Neural cell (in vitro differentiated cells): Measurements from ENCODE around the gene STRADA. TPM values are rescaled to one million over a fixed set of nuclear protein-coding genes. Genes with fewer than 3 reads are reported as not detected.

Experiments
- H2AFZ ChIP-seq: fragments of 200-600, 300-800 bp; sonication (generic), shearing (Covaris generic); 2 replicates; pipeline ENCODE4 v1.6.0; 2014; ENCODE audit warnings: low read depth, mild to moderate bottlenecking, antibody characterized with exemption, low read length, moderate library complexity
- H3F3A ChIP-seq: fragments of 200-600 bp; shearing (Covaris generic); 2 replicates; pipeline ENCODE4 v1.6.1; 2016; ENCODE audit warnings: mild to moderate bottlenecking, moderate library complexity, mixed read lengths, antibody characterized with exemption, low read length; ENCODE audit not compliant: insufficient read depth, poor library complexity, severe bottlenecking
- H3K27ac ChIP-seq: fragments of 200-600, 300-800 bp; sonication (generic), shearing (Covaris generic); 2 replicates; pipeline ENCODE4 v1.5.1; 2014; ENCODE audit warnings: mild to moderate bottlenecking, low read length, moderate library complexity
- H3K27me3 ChIP-seq: fragments of 300-800, 200-600 bp; sonication (generic), shearing (Covaris generic); 2 replicates; pipeline ENCODE4 v1.6.0; 2014; ENCODE audit warnings: mild to moderate bottlenecking, low read depth, low read length, moderate library complexity; ENCODE audit not compliant: insufficient read depth
- H3K36me3 ChIP-seq: fragments of 300-800, 200-600 bp; sonication (generic), shearing (Covaris generic); 2 replicates; pipeline ENCODE4 v1.5.1; 2014; ENCODE audit warnings: mild to moderate bottlenecking, antibody characterized with exemption, low read length, moderate library complexity; ENCODE audit not compliant: insufficient read depth
- H3K4me2 ChIP-seq: fragments of 300-800, 200-600 bp; sonication (generic), shearing (Covaris generic); 2 replicates; pipeline ENCODE4 v1.6.0; 2014; ENCODE audit warnings: mild to moderate bottlenecking, low read length
- H3K4me3 ChIP-seq: fragments of 300-800, 200-600 bp; sonication (generic), shearing (Covaris generic); 2 replicates; pipeline ENCODE4 v1.5.1; 2014; ENCODE audit warnings: mild to moderate bottlenecking, low read length, moderate library complexity
- H3K79me2 ChIP-seq: fragments of 200-600 bp; shearing (Covaris generic); replicated peaks from 2 replicates; pipeline ENCODE4 v1.6.0; 2014; ENCODE audit warnings: mild to moderate bottlenecking, low read length, moderate library complexity; ENCODE audit not compliant: insufficient read depth
- H3K9ac ChIP-seq: fragments of 300-800, 200-600 bp; sonication (generic), shearing (Covaris generic); 2 replicates; pipeline ENCODE4 v1.6.1; 2016; ENCODE audit warnings: mild to moderate bottlenecking, low read length, mixed read lengths
- H3K9me2 ChIP-seq: fragments of 200-600 bp; shearing (Covaris generic); 2 replicates; pipeline ENCODE4 v1.6.1; 2016; ENCODE audit warnings: mild to moderate bottlenecking, low read length, mixed read lengths; ENCODE audit not compliant: insufficient read depth
- H3K9me3 ChIP-seq: fragments of 200-600, 300-800 bp; sonication (generic), shearing (Covaris generic); 2 replicates; pipeline ENCODE4 v1.6.1; 2016; ENCODE audit warnings: mild to moderate bottlenecking, mixed run types, low read length, moderate library complexity, mixed read lengths
- H4K20me1 ChIP-seq: fragments of 200-600 bp; shearing (Covaris generic); 2 replicates; pipeline ENCODE4 v1.6.1; 2016; ENCODE audit warnings: mild to moderate bottlenecking, mixed run types; ENCODE audit not compliant: insufficient read depth
- EP300 ChIP-seq: fragments of 450-650 bp; conservative IDR thresholded peaks from 2 replicates; pipeline ENCODE4 v1.6.1; 2014; ENCODE audit warnings: antibody characterized with exemption, mild to moderate bottlenecking, moderate library complexity; ENCODE audit not compliant: poor library complexity, severe bottlenecking
- EZH2 ChIP-seq: fragments of 200-600, 300-800 bp; shearing (Covaris generic), sonication (generic); IDR thresholded peaks from 2 replicates; pipeline ENCODE4 v1.6.1; 2014; ENCODE audit warnings: antibody characterized with exemption, low read length, borderline replicate concordance, mild to moderate bottlenecking; ENCODE audit not compliant: insufficient read depth, poor library complexity, severe bottlenecking
- MXI1 ChIP-seq: fragments of 450-650 bp; conservative IDR thresholded peaks from 2 replicates; pipeline ENCODE4 v1.6.1; 2014; ENCODE audit warnings: antibody characterized with exemption, mild to moderate bottlenecking; ENCODE audit not compliant: poor library complexity, severe bottlenecking
- POLR2AphosphoS5 ChIP-seq: IDR thresholded peaks from 2 replicates; pipeline ENCODE4 v1.6.1; 2012
- RAD21 ChIP-seq: fragments of 450-650 bp; conservative IDR thresholded peaks from 2 replicates; pipeline ENCODE4 v1.6.1; 2014; ENCODE audit warnings: antibody characterized with exemption, mild to moderate bottlenecking, moderate library complexity
- REST ChIP-seq: IDR thresholded peaks from 2 replicates; pipeline ENCODE4 v1.6.1; 2012; ENCODE audit warnings: borderline replicate concordance
- SMC3 ChIP-seq: fragments of 450-650 bp; conservative IDR thresholded peaks from 2 replicates; pipeline ENCODE4 v1.6.1; 2014; ENCODE audit warnings: antibody characterized with exemption, mild to moderate bottlenecking, moderate library complexity; ENCODE audit not compliant: poor library complexity
- TAF1 ChIP-seq: IDR thresholded peaks from 2 replicates; pipeline ENCODE4 v1.6.1; 2012; ENCODE audit warnings: low read depth
- polyA plus RNA-seq: library from polyadenylated mRNA; depleted of rRNA; stranded (reverse); fragments of >200 nt; gene quantifications from 2 replicates; pipeline ENCODE4 v1.2.3, GENCODE V29; 2014
- TF ChIP-seq, protein P1 (sequence below): fragments of 450-650 bp; IDR thresholded peaks from 2 replicates; pipeline ENCODE4 v1.5.1; 2014; ENCODE audit warnings: antibody characterized with exemption, mild to moderate bottlenecking, moderate library complexity; ENCODE audit not compliant: poor library complexity, severe bottlenecking

STRADA gene
- polyA plus RNA-seq, 1 donor from 2014 or later, result 18.4 TPM

DNA sequence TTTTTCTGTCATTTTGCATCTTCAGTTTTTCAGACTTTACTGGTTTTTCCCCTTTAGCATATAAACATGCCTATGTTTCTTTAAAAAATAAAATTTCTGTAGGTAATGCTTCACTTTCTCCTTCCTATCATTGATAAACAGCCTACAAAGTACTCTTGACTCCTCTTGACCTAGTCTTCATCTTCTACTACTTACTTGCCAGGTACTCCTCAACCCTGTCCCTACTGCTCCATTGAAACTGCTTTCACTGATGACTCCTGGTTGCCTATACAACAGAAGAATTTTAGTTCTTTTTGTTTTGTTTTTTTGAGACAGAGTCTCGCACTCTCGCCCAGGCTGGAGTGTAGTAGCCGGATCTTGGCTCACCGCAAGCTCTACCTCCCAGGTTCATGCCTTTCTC, 39.3 kb upstream of the STRADA start:
- H3K9ac ChIP-seq, result no peak overlapping the region

DNA sequence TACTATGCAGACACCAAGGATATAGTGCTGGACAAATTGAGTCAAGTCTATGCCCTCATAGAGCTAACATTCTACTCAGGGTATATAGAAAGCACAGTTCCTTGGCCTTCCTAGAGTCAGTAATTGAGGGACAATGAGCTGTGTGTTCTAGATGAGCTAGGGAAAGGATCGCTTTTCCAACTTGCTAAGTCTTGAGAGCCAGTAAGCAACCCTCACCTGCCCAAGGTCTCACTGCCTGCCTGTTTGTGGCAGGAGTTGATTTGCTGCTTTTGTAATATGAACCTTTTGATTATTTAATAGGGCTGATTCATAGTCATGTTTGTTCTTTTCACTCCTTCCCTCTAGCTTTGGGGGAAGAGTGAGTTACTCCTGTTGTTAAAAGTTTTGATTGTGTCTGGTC, 38.9 kb upstream of the STRADA start:
- Histone ChIP-seq H4K20me1 (peaks cover 9% of the 10 kb centered on the region), H3K9ac (no peak overlapping the region), H3K27ac (no peak overlapping the region), H3K9me2 (no peaks in the 10 kb centered on the region), H3K27me3 (no peaks in the 10 kb centered on the region), H3K4me2 (no peak overlapping the region), H3K79me2 (peaks cover 77% of the 10 kb centered on the region), H3K36me3 (no peaks in the 10 kb centered on the region), H3K4me3 (no peak overlapping the region), H3K9me3 (no peaks in the 10 kb centered on the region), H3F3A (no peaks in the 10 kb centered on the region), H2AFZ (no peak overlapping the region)
- TF ChIP-seq EP300 (no peak), RAD21 (no peak), EZH2 (no peak), REST (no peak), POLR2AphosphoS5 (no peak), TAF1 (no peak), MXI1 (no peak)
- TF ChIP-seq, protein P1, sequence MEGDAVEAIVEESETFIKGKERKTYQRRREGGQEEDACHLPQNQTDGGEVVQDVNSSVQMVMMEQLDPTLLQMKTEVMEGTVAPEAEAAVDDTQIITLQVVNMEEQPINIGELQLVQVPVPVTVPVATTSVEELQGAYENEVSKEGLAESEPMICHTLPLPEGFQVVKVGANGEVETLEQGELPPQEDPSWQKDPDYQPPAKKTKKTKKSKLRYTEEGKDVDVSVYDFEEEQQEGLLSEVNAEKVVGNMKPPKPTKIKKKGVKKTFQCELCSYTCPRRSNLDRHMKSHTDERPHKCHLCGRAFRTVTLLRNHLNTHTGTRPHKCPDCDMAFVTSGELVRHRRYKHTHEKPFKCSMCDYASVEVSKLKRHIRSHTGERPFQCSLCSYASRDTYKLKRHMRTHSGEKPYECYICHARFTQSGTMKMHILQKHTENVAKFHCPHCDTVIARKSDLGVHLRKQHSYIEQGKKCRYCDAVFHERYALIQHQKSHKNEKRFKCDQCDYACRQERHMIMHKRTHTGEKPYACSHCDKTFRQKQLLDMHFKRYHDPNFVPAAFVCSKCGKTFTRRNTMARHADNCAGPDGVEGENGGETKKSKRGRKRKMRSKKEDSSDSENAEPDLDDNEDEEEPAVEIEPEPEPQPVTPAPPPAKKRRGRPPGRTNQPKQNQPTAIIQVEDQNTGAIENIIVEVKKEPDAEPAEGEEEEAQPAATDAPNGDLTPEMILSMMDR, result no peak

More for the DNA sequence above, 39.3 kb upstream of the STRADA start:
- Histone ChIP-seq H3F3A (no peaks in the 10 kb centered on the region), H3K27ac (no peak overlapping the region), H2AFZ (no peak overlapping the region), H3K36me3 (no peaks in the 10 kb centered on the region), H3K27me3 (no peaks in the 10 kb centered on the region), H3K9me2 (no peaks in the 10 kb centered on the region), H3K79me2 (peaks cover 77% of the 10 kb centered on the region), H3K9me3 (no peaks in the 10 kb centered on the region), H3K4me3 (no peak overlapping the region), H4K20me1 (peaks cover 5% of the 10 kb centered on the region), H3K4me2 (no peak overlapping the region)
- TF ChIP-seq SMC3 (no peak), EZH2 (no peak), RAD21 (no peak), REST (no peak), POLR2AphosphoS5 (no peak), EP300 (no peak), MXI1 (no peak), TAF1 (no peak)
- TF ChIP-seq, protein P1, result no peak
